Measurements from ENCODE around the gene STKLD1.

Gene STKLD1

GRCh38 chr9:133420392-133420827 lies 44.2 kb downstream of the STKLD1 start:
- no peak for DNase-seq

DNA sequence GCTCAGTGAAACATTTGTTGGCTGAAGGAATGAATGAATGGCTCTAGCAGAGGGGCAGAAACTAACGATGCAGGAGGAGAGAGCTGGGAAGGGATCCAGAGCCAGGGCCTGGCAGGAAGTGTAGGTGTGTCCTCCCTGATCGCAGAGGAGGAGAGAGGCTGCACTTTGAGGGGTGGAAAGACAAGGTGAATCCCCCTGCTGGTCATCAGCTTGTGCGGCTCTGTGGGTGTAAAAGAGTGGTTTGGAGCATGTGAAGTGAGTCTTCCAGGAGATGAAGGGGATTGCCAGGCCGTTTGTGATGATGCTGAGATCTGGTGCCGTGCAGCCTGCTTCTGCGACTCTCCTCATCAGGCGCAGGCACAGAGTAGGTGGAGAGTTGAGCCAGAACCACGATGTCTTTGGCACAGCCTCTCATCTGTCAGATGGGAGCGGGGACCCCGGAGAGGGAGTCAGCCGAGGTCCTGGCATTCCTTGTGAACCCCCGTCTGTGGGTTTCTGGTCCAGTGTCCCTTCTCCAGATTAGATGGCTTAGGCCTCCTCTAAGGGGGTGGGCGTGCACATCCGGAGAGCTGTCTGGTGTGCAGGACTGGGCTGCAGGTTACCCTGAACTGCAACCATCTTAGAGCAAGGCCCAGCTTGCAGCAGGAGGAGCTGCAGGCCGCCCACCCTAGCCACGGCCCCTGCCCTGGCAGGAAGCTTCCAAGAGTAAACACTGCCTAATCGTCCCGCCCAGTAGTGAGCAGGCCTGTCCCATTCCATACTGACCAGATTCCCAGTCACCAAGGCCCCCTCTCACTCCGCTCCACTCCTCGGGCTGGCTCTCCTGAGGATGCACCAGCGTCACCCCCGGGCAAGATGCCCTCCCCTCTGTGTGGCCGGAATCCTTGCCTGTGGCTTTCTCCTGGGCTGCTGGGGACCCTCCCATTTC lies 45.7 kb downstream of the STKLD1 start, which contains the start of gene ADAMTS13:
Gene ADAMTS13, plus strand, starts transcription at position 753 of the 928 bp plus-strand sequence. Its CDS starts 77 bp downstream, at position 830.
- no peak for DNase-seq

DNA sequence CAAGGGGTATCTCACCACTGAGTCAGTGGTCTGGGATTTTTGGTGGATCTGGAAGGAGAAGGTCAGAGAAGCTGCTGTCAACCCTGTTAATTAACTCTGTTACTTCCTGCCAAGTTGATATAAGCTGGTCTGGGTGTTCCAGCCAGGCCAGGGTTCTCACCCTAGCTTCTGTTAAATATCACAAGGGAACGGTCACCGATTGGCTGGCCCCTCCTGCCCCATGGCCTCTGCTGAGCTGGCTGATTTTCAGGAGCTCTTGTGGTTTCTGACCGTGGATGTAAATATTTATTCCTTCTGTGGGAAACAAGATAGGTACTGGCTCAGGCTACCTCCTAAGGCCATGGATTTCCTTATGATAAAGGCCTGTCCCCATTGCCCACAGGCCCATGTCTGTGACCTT lies 47.0 kb downstream of the STKLD1 start:
- no peak for DNase-seq

DNA sequence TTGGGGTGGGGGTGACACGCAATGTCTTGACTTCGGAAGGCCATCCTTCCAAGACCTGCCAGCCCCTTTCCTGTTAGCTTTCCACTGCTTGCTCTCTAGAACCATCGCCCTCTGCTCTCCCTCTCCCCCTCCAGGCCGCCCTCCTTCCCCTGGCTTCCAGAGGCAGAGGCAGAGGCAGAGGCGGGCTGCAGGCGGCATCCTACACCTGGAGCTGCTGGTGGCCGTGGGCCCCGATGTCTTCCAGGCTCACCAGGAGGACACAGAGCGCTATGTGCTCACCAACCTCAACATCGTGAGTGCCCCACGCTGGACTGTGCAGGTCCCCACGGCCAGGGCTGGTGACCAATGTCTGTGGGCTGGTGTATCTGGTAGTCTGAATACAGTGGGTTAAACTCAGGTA lies 48.0 kb downstream of the STKLD1 start:
- DNase-seq = no peak

DNA sequence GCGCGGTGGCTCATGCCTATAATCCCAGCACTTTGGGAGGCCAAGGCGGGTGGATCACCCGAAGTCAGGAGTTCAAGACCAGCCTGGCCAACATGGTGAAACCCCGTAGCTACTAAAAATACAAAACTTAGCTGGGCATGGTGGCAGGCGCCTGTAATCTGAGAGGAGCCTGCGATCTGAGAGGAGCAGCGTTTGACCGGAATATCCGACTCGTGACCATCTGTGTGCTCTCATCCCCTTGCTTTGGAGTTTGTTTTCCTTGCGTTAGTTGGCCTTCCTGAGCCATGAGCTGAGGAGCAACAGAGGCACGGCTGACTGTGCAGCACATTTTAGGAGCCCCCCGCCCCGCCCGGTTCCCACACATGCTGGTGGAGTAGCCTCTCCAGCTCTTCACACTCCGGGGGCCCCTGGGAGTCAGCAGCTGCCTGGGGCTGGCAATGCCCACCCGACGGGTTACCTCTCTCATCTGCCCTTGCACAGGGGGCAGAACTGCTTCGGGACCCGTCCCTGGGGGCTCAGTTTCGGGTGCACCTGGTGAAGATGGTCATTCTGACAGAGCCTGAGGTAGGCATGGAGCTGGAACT lies 49.0 kb downstream of the STKLD1 start:
- no peak for DNase-seq

- DNase-seq = no peak
Observed at GRCh38 chr9:133426011-133426410, 49.8 kb downstream of the STKLD1 start.

DNA sequence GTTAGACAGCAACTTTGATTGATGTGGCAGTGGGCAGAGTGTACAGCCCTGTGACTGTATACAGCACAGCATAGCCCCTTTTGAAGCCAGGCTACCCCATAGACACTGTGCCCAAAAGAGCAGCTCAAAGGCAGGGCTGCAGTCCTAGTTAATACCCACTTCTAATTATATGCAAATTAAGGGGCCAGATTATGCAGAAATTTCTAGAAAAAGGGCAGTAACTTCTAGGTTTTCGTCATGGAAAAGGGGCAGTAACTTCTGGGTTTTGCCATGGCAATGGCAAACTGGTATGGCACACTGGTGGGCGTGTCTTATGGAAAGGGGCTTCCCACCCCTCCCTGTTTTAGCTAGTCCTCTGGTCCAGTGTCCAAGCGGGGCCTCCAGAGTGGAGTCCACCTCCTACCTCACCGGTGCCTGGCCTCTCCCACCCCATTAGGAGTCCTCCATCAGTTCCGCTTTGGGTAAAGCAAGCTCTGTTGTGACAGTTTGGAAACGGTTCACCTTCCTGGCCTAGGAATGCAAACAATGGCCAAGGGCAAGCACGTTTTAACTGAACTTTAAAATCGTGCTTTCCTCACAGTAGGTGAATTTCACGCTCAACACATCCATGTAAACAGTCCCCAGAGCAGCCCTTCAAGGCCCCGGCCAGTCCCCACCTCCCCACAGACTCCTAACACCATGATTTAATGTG lies 51.6 kb downstream of the STKLD1 start:
- DNase-seq = no peak

GRCh38 chr9:133428617-133429101 lies 52.5 kb downstream of the STKLD1 start:
- DNase-seq = no peak

GRCh38 chr9:133429214-133429613 lies 53.0 kb downstream of the STKLD1 start:
- no peak for DNase-seq

GRCh38 chr9:133429641-133430161 lies 53.5 kb downstream of the STKLD1 start:
- DNase-seq = no peak

DNA sequence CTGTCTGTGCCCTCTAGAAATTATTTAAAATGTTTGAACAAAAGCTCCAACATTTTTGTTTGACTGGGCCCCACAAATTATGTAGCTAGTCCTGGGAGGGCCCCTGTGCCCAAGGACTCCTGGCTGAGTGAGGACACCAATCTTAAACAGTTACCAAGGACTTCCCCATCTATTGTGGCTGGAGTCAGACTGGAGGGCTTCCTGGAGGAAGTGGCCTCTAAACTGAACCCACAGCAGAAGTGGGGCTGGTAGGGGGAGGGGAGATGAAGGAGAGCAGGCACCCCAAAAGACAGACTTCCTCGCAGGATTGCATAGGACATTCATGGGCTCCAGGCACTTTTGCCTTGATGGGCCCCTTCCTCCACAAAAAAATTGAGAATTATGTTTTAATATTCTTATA lies 54.1 kb downstream of the STKLD1 start:
- DNase-seq = no peak

GRCh38 chr9:133433351-133433843 lies 57.2 kb downstream of the STKLD1 start:
- no peak for DNase-seq

- DNase-seq = no peak
Observed at GRCh38 chr9:133436681-133437080, 60.5 kb downstream of the STKLD1 start.

DNA sequence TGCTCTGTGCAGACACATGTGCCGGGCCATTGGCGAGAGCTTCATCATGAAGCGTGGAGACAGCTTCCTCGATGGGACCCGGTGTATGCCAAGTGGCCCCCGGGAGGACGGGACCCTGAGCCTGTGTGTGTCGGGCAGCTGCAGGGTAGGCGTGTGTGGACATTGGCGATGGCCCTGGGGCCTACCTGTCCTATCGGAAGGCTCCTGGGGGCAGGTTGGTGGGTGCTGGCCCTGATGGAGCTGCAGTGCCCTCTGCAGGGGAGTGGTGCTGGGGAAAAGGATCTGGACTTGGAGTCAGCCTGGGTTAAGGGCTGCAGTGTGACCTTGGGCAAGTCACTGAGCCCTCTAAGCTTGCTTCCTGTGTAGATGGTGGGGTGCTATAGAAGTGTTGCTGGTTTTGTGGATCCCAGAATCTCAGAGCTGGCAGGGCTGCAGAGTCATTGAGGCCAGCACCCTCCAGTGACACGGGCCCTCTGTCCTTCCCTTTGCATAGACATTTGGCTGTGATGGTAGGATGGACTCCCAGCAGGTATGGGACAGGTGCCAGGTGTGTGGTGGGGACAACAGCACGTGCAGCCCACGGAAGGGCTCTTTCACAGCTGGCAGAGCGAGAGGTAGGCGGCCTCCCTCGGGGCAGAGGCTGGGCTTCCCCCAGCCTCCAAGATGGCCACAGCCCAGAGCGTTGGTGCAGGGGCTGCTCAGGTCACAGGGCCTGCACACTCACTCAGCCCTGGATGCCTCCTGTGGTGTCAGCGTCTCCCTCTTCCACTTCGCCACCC lies 61.8 kb downstream of the STKLD1 start:
- no peak for DNase-seq

DNA sequence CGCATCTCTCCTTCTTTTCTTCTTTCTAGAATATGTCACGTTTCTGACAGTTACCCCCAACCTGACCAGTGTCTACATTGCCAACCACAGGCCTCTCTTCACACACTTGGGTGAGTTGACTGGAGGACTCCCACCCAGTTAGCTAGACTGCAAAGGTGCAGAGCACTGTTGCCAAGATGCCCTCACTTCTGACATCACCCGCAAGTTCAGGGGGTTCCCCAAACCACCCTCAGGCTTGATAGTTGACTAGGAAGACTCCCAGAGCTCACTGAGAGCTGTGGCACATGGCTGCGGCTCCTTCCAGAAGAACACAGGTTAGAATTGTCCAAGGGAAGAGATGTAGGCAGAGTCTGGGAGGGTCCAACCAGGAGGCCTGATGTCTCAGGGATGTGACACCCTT lies 63.2 kb downstream of the STKLD1 start:
- DNase-seq = no peak

GRCh38 chr9:133440874-133441273 lies 64.7 kb downstream of the STKLD1 start:
- DNase-seq = no peak

GRCh38 chr9:133441571-133441970 lies 65.4 kb downstream of the STKLD1 start:
- DNase-seq = no peak

DNA sequence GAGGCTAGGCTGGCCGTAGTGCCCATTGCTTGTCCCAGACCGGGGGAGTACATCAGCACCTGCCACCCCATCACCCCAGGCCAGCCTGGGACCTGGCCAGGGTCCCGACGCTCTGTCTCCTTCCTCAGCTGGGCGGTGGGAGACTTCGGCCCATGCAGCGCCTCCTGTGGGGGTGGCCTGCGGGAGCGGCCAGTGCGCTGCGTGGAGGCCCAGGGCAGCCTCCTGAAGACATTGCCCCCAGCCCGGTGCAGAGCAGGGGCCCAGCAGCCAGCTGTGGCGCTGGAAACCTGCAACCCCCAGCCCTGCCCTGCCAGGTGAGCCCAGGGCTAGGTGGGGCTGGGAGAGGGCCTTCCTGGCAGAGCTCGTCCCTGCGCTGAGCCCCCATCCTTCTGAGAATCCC lies 67.1 kb downstream of the STKLD1 start:
- DNase-seq = no peak

DNA sequence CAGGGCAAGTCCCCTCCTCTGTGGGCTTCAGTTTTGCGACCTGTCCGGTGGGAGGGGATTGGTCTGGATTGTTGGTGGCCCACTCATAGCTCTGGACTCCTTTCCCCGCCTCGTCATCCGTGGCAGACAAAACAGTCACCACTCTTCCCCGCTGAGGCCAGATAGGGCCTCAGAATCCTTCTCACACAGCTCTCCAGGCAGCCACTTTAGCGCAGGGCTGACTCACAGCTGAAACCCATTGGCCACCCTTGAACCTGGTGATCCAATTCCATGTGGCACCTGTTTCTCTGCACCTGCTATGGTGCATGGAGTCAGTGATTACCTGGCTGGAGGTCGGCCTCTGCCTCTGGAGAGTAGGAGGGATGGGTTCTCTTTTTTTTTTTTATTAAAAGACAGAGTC lies 67.8 kb downstream of the STKLD1 start:
- DNase-seq = no peak

DNA sequence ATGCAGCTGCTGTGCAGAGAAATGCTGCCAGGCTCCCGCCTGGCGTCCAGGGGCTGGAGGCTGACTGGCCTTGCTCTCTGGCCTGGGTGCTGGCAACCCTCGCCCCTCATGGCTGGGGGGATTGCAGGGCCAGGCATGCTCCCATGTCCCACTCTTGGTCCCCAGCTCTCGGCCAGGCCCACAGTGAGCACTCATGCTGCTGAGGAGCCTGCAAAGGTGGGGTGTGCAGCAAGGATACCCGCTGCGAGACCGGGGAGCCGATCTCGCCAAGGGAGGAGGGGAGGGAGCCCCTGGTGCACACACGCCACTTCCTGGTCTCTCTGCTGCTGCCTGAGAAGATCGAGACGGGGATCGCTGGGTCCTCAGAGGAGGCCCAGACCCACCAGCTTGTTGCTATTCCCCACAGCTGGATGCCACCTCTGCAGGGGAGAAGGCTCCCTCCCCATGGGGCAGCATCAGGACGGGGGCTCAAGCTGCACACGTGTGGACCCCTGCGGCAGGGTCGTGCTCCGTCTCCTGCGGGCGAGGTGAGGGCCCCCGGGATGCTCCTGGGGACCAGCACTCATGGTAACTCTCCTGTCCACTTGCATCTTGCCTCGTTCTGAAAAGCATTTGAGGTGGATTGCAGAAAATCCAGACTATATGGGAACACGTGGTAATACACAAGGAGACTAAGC lies 69.3 kb downstream of the STKLD1 start:
- DNase-seq = no peak

DNA sequence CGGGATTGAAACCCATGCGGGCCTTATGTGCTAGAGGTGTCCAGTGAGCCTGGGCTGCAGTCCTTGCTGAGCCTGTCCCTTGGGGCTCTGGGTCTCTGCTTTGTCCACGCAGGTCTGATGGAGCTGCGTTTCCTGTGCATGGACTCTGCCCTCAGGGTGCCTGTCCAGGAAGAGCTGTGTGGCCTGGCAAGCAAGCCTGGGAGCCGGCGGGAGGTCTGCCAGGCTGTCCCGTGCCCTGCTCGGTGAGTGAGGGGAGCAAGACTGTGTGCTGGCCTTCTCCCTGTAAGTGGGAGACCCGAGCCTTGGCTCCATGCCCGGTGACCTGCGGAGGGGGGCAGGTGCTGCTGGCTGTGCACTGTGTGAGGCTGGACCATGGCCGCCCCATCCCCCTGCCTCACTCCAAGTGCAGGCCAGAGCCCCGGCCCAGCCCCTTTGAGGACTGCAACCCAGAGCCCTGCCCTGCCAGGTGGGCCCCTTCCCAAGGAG lies 72.4 kb downstream of the STKLD1 start:
- no peak for DNase-seq
